ENCODE measurements around the gene SLC22A4.
A peak's percentile ranks its signal among the peaks of the same experiment; 100 is the strongest.

Gene SLC22A4

DNA sequence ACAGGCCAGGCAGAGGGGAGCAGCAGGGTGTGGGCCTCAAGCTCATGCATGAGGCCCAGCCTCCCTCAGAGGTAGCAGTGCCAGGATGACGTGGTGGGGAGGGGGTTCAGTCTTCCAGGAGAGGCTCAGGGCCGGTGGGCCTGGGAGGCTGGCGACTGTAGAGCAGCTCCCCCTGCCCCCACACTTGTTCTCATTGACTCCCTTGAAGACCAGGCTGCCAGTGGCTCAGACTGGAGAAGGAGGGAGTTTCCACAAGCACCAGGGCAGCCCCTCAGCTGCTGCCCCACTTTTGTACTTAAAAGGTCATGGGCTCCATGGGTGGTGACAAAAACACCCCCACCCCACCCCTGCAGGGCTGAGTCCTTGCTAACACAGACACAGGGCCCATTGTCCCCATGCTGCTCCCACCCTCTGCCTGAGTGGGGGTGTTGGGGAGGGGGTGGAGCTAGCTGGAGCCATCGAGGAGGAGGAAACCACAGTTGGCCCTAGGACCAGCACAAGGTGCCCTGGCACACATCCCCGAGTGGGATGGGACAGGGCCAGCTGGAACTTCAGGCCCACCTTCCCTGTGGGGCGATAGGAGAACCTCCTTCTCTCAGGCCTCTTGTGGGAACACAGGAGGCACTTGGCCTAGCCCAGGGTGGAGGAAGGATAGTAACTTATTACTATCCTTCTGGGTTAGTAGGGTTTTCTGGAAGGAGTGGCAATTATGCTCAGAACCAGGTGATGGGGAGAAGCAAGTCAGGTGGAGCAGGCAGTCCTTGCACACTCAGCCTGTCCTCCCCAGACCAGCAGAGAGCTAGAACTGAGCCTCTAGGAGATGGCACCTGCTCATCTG, 26.0 kb upstream of the SLC22A4 start:
- Mint-ChIP-seq H3K4me3 (no peak overlapping the region), H3K36me3 (ENCODE audit: low read depth) (no peaks in the 10 kb centered on the region), H3K9me3 (no peaks in the 10 kb centered on the region), H3K27ac (no peak overlapping the region), H3K27me3 (peaks cover 12% of the 10 kb centered on the region), H3K4me1 (ENCODE audit: low read depth) (peaks cover 35% of the 10 kb centered on the region)
- no peak for DNase-seq

DNA sequence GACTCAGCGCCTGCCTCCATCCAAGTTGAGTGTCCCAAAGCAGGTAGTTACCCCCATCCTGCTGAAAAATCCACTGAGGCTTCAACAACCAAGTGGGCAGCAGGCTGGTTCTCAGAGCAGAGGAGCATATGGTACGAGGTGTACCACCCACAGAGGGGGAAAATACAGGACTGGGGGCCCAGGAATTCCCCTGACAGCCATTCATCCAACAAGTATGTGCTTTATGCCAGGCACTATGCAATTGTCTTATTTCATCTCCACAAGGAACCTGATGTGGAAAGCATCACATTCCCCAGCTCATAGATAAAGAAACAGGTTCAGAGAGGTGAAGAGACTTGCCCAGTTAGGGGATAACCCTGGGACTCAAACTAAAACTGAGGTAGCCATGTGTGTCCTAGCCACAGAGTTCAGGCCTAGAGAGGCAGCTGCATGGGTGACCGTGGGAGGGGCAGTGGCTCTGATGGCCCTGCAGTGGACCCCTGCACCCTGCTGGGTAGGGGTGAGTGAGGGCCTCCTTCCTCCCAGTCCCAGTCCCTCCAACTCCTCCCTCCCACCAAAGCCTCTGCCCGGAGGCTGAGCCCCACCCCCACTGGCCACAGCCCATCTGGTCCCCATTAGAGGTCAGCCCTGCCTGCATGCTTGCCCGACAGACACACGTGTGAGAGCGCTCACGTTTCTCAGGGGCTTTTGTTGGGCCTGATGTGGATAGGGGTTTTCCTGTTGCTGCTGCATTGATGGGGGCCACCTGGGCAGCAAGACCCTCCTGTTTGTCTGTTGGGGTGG, 25.2 kb upstream of the SLC22A4 start:
- DNase-seq = no peak
- H3K27ac Mint-ChIP-seq = no peak overlapping the region
- H3K9me3 Mint-ChIP-seq = no peaks in the 10 kb centered on the region
- H3K4me3 Mint-ChIP-seq = no peak overlapping the region
- no peaks in the 10 kb centered on the region for H3K36me3 Mint-ChIP-seq (ENCODE audit: low read depth)
- H3K4me1 Mint-ChIP-seq (ENCODE audit: low read depth) = peaks cover 27% of the 10 kb centered on the region
- H3K27me3 Mint-ChIP-seq = peaks cover 19% of the 10 kb centered on the region

DNA sequence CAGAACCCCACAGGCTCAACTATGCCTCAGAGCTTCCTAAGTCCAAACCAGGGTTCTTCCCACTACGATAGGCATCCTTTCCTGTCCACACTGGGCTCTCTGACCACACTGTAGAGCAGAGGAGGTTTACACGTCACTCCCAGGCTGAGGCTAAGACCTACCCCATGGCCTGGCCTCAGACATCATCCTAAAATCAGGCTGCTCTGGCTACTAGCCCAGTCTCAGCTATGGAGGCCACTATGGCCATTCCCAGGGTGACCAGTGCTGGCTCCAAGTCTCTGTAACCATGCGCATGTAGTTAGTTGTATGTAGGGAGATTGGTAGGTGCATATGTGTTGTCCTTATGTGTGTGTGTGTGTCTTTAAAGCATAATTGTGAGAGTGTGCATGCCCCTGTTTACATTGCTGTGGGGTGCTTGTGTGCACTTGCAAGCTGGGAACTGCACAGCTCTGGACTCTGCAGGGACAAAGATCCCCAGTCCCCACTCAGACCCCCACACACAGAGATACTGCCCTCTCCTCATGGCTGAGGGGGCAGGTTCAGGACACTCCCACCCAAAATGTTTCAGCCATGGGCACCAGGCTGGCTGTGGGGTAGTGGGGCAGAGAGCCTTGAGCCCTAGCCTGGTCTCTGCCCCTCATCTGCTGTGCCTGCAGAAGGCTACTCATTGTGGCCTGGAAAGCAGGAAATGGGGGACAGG, 24.4 kb upstream of the SLC22A4 start:
- peaks cover 26% of the 10 kb centered on the region for H3K27me3 Mint-ChIP-seq
- no peak overlapping the region for H3K4me3 Mint-ChIP-seq
- H3K4me1 Mint-ChIP-seq (ENCODE audit: low read depth) = peaks cover 19% of the 10 kb centered on the region
- DNase-seq = no peak
- no peaks in the 10 kb centered on the region for H3K9me3 Mint-ChIP-seq
- H3K36me3 Mint-ChIP-seq (ENCODE audit: low read depth) = no peaks in the 10 kb centered on the region
- no peak overlapping the region for H3K27ac Mint-ChIP-seq

DNA sequence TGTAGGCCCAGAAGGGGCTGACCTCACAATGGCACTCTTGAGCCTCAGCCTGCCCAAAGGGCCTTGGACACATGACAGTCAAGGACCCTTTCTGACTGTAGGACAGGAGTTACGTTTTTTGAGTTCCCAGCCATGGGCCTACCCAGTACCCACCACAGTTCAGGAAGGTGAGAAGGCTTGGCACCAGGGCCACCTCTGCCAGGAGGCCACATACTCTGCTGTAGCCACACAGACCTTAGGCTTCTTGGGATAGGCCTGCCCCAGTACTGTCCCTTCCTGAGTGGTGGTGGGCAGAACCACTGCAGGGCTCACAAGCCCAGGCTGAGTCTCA, 23.9 kb upstream of the SLC22A4 start:
- Mint-ChIP-seq H3K4me3 (no peak overlapping the region), H3K27me3 (peaks cover 27% of the 10 kb centered on the region), H3K27ac (no peak overlapping the region), H3K9me3 (no peaks in the 10 kb centered on the region), H3K36me3 (ENCODE audit: low read depth) (no peaks in the 10 kb centered on the region), H3K4me1 (ENCODE audit: low read depth) (peaks cover 16% of the 10 kb centered on the region)
- DNase-seq = no peak

DNA sequence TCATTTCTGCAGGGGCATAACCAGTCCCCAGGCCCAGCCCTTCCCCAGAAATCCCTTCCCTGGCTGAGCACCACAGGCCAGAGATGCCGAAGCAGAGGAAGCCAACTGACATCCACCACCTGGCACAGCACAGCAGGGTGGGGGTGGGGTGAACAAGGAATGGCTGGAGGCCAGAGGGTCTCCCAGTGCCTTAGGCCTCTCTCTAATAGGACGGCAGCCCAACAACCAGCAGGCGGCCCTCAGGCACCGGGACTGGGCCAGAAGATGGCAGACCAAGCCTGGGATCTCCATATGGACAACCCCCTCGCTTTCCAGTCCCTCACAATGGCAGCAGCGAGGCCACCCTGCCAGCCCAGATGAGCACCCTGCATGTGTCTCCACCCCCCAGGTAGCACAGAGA, 23.5 kb upstream of the SLC22A4 start:
- no peak overlapping the region for H3K27ac Mint-ChIP-seq
- H3K9me3 Mint-ChIP-seq = no peaks in the 10 kb centered on the region
- no peaks in the 10 kb centered on the region for H3K36me3 Mint-ChIP-seq (ENCODE audit: low read depth)
- peaks cover 27% of the 10 kb centered on the region for H3K27me3 Mint-ChIP-seq
- no peak for DNase-seq
- peaks cover 16% of the 10 kb centered on the region for H3K4me1 Mint-ChIP-seq (ENCODE audit: low read depth)
- no peak overlapping the region for H3K4me3 Mint-ChIP-seq

DNA sequence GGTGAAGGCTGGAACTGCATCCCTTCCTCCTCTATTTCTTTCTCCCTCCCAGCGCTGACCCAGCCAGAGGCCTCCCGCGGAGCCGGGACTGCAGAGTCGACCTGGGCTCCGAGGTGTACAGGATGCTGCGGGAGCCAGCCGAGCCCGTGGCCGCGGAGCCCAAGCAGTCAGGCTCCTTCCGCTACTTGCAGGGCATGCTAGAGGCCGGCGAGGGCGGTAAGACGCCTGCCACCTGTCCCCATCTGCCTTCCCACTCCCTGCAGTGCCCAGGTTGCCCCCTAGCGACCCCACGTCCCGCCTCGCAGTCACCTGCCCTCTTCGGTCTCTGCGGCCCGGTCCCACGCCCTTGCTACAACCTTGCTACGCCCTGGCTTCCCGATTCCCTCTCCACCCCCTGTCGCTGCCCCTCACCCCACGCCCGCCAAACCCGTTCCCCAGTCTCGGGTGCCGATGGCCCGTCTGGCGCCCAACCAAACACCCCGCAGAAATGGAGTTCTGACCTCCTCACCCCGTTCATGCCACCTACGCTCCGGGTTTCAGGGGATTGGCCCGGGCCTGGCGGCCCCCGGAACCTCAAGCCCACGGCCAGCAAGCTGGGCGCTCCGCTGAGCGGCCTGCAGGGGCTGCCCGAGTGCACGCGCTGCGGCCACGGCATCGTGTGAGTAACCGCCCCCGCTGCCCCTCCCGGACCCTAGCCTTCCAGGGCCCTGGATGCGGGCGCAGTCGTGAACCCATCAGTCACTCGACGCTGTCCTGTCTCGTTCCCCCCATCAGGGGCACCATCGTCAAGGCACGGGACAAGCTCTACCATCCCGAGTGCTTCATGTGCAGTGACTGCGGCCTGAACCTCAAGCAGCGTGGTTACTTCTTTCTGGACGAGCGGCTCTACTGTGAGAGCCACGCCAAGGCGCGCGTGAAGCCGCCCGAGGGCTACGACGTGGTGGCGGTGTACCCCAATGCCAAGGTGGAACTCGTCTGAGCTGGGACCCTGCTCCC, 22.6 kb upstream of the SLC22A4 start:
- Mint-ChIP-seq H3K27ac (no peak overlapping the region), H3K36me3 (ENCODE audit: low read depth) (no peaks in the 10 kb centered on the region), H3K27me3 (peaks cover 27% of the 10 kb centered on the region), H3K4me1 (ENCODE audit: low read depth) (peaks cover 16% of the 10 kb centered on the region), H3K9me3 (no peaks in the 10 kb centered on the region), H3K4me3 (peak overlapping the region; percentile 33)
- no peak for DNase-seq

DNA sequence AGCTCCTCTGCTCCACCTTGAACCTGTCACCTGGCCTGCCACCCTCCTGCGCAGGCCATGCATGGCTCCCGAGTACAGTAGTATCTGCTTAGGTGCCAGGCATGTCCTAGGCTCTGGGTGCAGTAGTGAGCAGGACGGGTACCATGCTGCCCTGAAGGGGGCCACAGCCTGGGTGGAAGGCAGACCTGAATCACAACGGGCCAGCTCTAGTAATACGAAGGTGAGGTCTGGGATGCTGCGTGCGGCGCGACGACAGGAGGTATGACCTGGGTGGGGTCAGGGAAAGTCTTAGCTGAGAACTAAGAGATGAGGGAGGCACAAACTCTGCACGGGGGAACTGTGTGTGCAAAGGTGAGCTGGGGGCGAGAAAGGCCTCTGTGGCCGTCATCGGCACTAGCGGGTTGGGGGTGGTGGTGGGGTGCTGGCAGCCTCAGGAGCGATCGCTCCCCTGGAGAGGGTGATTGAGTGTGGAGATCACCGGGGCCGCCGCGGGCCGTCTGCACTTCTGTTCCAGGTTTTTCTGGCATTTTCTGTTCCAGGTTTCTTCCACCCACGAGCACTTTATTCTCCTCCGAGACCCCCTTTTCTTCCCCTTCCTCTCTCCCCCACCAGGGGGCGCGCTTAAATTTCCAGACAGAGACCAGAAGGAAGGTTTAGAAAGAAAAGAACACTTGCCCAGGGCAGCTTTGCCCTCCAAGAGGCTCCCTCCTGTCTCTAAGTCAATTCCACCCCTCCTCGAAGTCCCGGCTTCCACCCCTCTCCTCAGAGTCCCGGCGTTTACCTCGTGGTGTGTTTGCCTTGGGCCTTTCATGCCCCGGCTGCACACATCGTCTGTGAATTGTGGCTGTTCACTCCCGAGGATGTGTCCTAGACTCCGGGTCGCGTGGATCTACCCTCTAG, 21.6 kb upstream of the SLC22A4 start:
- no peak overlapping the region for H3K4me3 Mint-ChIP-seq
- no peaks in the 10 kb centered on the region for H3K9me3 Mint-ChIP-seq
- H3K27me3 Mint-ChIP-seq = peaks cover 27% of the 10 kb centered on the region
- H3K4me1 Mint-ChIP-seq (ENCODE audit: low read depth) = peaks cover 16% of the 10 kb centered on the region
- DNase-seq = peak; percentile 83
- H3K36me3 Mint-ChIP-seq (ENCODE audit: low read depth) = no peaks in the 10 kb centered on the region
- H3K27ac Mint-ChIP-seq = no peak overlapping the region

DNA sequence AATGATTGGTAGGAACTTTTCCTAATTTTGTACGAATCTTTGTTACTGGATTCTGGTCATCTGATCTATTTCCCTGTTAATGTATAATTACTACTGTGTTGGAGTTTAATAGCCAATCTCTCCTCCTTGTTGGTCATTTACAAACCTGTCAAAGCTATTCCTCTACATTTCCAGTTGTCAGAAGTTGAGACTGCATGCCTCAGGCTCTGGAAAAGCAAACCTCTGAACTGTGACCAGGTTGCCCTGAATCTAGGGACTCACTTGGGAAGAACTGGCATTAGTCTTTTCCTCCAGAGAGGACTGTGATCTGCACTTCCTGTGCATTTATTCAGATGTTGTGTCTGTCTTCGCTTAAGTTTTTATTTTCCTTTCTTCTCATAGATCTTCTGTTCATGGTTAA, 20.6 kb upstream of the SLC22A4 start:
- H3K27me3 Mint-ChIP-seq = peaks cover 27% of the 10 kb centered on the region
- DNase-seq = no peak
- H3K9me3 Mint-ChIP-seq = no peaks in the 10 kb centered on the region
- peaks cover 16% of the 10 kb centered on the region for H3K4me1 Mint-ChIP-seq (ENCODE audit: low read depth)
- no peak overlapping the region for H3K27ac Mint-ChIP-seq
- no peak overlapping the region for H3K4me3 Mint-ChIP-seq
- no peaks in the 10 kb centered on the region for H3K36me3 Mint-ChIP-seq (ENCODE audit: low read depth)

DNA sequence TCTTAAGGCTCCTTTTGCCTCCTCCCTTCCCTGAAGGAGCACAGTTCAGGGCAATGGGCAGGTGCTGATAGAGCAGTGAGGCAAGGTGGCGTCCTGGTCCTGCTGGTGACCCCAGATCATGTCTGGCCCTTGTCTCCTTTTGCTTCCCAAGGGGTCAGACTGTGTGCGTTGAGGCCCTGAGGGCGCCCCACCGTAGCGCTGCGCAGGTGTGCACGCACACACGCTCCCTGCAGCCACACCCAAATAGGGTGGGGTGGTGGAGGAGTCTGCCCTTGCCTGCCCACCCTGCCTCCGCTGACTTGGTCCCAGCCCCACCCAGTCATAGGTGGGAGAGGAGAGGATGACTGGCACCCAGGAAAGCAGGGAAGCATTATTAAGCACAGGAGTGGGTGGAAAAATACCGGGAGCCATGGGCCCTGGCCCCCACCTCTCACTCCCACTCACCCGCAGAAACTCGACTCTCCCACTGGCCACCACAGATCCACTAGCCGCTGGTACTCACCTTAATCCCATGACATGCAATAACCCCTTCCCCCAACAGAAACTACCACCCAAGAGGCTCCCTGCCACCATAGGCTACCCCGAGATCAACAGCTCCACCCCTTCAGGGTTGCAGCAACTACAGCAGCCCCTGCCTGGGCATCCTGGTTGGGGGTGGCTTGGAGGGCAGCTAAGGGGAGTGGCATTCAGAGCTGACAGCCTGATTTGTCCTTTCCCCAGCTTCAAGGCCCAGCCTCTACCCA, 20.0 kb upstream of the SLC22A4 start:
- Mint-ChIP-seq H3K27me3 (peaks cover 27% of the 10 kb centered on the region), H3K4me1 (ENCODE audit: low read depth) (peaks cover 16% of the 10 kb centered on the region), H3K36me3 (ENCODE audit: low read depth) (no peaks in the 10 kb centered on the region), H3K9me3 (no peaks in the 10 kb centered on the region), H3K27ac (no peak overlapping the region), H3K4me3 (no peak overlapping the region)
- no peak for DNase-seq

DNA sequence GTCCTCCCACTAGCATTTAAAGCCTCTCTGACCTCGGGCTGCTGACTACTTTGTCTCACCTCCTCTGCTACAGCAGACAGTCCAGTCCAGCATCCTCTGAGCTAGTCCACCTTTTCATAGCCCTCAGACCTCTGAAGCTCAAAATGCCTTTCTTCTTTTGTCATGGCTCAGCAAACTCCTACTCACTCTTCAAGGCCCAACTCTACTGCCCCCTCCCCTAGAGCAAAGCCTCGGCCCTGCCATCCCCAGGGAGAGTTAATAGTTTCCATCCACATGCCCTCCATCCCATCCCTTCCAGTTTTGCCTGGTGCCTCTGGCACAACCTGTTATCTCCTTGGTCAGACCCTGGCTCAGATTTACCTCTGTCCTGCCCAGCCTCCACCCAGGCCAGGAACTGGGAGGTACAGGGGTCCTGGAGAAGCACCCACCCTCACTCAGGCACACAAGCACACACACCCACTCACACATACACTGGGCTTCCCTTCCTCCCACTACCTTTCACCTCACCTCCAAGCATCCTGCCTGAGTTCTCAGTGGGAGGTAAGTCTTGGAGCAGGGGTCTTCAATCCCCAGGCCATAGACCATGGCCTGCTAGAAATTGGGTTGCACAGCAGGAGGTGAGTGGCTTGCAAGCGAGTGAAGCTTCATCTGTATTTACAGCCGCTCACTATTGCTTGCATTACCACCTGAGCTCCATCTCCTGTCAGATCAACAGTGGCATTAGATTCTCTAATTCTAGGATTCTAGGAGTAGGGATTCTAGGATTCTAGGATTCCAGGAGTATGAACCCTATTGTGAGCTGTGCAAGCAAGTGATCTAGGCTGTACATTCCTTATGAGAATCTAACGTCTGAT, 18.6 kb upstream of the SLC22A4 start:
- no peaks in the 10 kb centered on the region for H3K9me3 Mint-ChIP-seq
- H3K4me1 Mint-ChIP-seq (ENCODE audit: low read depth) = peaks cover 16% of the 10 kb centered on the region
- DNase-seq = no peak
- peaks cover 27% of the 10 kb centered on the region for H3K27me3 Mint-ChIP-seq
- no peak overlapping the region for H3K27ac Mint-ChIP-seq
- no peak overlapping the region for H3K4me3 Mint-ChIP-seq
- H3K36me3 Mint-ChIP-seq (ENCODE audit: low read depth) = no peaks in the 10 kb centered on the region

DNA sequence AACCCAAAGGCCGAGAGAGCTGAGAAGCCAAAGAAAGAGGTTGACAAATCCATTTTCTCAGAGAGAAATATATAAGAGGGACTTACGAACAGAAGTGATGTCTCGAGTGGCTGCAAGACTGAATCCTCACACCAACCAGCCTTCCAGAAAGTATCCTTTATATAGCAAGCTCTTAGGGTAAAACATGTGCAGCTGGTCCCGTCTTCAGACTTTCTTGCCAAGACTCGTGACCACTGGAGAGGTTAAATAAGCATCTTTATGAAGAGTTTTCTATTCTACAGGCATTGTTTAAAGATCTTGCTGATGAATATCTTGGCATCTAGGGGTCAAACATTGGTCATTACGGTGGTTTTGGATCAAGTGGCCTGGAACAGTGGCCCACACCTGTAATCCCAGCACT, 16.9 kb upstream of the SLC22A4 start:
- H3K4me1 Mint-ChIP-seq (ENCODE audit: low read depth) = peaks cover 8% of the 10 kb centered on the region
- no peaks in the 10 kb centered on the region for H3K9me3 Mint-ChIP-seq
- DNase-seq = no peak
- no peak overlapping the region for H3K27ac Mint-ChIP-seq
- H3K27me3 Mint-ChIP-seq = peaks cover 24% of the 10 kb centered on the region
- H3K36me3 Mint-ChIP-seq (ENCODE audit: low read depth) = no peaks in the 10 kb centered on the region
- H3K4me3 Mint-ChIP-seq = no peak overlapping the region

Data from activated T-cell treated with anti-CD3 and anti-CD28 coated beads, Interleukin-2, amount 50 U/mL, for 24 hours (primary cell).